ENCODE measurements around the gene BCAS3.

- TF ChIP-seq CTCF (IDR thresholded peaks at IDR 0.05) (peak in 1 of 2 donors; percentile 6), POLR2AphosphoS5 (IDR thresholded peaks at IDR 0.05) (no peak)
These were observed 563.3 kb downstream of the BCAS3 start for GRCh38 chr17:61240851-61241468.
